SK-N-SH (cell line): ENCODE measurements around the gene MAPK10.

Experiments used
- CTCF ChIP-seq: fragments of 200-600 bp; sonication (generic); IDR thresholded peaks from 2 replicates; pipeline ENCODE4 v1.6.1; 2017; ENCODE audit warnings: antibody characterized with exemption, mild to moderate bottlenecking, moderate library complexity
- REST ChIP-seq: IDR thresholded peaks from 2 replicates; pipeline ENCODE4 v1.6.1; 2012; ENCODE audit warnings: mild to moderate bottlenecking, low read depth, low read length, moderate library complexity
- USF2 ChIP-seq: fragments of 150-350 bp; IDR thresholded peaks from 2 replicates; pipeline ENCODE4 v1.6.1; 2017; ENCODE audit warnings: antibody characterized with exemption, low read length, low read depth, borderline replicate concordance

GRCh38 chr4:86043755-86044592 is 315.9 kb downstream of the MAPK10 start:
- no peak for TF ChIP-seq REST
- no peak for TF ChIP-seq USF2
- peak; percentile 79 for TF ChIP-seq CTCF
